NCI-H2107 (cell line): ENCODE results near the gene PRKN.

Experiments used
- DNase-seq: peaks from one replicate; lab custom pipeline; 2025; lab: John Stamatoyannopoulos, UW

PRKN gene

DNA sequence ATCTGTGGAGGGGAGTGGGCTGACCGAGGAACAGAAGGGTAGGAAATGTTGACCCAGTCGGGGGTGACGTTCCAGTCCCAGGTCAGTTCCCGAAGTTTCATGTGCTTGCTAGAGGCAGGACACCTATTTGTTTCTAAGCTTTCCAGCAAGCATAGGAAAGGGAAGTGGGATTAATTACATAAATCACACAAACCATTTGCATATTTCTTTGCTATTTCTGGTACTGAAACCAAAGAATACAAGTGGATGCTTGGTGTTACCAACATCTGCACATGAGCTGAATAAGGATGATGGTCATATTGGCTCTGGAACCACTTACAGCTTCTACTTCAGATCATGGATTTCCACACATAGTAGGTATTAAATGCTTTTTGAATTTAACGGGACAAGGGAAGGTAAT lies 546.5 kb downstream of the PRKN start:
- no peak for DNase-seq

DNA sequence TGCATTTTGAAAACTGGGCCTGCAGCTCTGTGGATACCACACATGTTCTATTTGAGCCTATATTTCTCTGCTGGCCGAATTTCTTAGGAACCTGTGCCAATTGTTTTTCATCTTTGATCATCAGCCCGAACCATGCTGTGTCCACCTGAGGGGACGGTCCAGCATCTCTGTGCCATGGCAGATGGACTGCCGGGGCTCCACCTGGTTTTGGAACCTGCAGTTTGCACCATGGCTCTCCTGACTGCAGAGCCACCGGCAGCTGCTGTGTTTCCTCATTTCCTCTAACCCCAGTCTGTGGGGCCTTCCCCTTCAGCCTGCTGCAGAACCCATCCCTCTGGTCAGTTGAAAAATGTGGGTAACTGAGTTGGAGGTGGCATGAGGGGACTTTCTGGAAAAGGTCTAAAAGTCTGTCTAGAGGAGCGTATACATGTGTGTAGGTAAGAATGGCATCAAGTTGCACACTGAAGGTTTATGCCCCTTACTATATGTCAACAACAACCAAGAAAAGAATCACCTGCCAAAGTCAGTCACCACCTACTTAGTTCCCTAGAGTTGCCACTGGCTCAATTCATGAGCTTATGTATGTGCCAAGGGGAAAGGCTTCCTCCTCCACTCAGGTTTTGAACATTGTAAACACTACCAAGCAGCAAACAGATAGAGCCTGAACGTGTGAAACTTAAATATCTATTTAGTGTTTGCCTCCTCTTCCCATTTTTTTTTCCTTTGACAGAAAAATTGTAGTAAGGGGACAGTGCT lies 548.2 kb downstream of the PRKN start:
- DNase-seq: no peak

DNA sequence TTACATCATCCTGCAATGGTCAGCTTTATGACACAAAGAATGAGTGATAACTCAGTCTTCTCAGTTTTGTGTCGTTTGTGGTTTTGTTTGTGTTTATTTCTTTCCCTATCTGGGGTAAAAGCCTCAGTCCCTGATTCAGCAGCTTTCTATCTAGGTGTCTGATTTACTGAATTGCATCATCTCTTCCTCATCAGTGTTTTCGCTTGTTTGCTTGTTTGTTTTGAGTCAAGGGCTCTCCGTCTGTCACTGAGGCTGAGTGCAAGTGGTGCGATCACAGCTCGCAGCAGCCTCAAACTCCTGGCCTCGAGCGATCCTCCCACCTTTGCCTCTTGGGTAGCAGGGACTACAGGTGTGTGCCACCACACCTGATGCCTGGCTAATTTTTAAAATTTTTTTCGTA lies 548.9 kb downstream of the PRKN start:
- DNase-seq: no peak

DNA sequence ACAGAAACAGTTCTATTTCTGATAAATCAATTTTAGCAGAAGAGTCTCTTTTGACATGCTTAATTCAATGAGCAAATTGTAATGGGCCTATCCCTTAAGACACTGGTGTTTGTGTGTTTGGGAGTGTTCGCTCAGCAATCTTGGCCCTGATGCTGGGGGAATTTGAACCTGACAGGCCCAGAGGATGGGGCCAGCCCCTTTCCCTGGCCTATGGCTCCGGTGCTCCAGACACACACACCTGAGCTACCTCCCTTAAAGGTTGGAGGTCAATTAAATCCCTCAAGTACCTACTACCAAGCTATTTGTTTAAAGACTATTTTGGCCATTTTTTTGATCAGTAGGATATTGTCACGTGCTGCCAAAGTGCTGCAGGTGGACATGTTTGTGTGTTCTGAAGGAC lies 549.3 kb downstream of the PRKN start:
- DNase-seq: no peak

DNA sequence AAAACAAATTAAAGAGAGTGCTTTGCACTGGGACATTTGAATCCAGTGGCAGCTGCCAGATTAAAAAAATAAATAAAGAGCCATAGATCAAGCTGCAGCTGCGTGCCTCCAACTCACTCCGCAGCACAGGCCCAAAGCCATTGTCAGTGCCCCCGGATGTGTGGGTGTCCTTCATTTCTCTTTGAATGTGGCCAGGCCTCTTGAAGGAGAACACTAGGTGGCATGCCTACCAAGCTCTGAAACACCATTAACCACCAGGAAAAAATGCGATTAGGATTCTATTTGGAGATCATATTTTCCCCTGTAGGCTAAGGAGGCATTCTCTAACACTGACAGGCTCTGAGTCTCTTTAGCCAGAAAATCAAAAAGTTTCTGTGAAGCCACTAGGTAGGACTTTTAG lies 549.8 kb downstream of the PRKN start:
- peak; percentile 4 for DNase-seq

- no peak for DNase-seq
Measured at GRCh38 chr6:162173466-162173865, 554.1 kb downstream of the PRKN start.

- no peak for DNase-seq
Measured at GRCh38 chr6:162165479-162165878, 562.1 kb downstream of the PRKN start.

- no peak for DNase-seq
Measured at GRCh38 chr6:162157167-162157870, 570.2 kb downstream of the PRKN start.

DNA sequence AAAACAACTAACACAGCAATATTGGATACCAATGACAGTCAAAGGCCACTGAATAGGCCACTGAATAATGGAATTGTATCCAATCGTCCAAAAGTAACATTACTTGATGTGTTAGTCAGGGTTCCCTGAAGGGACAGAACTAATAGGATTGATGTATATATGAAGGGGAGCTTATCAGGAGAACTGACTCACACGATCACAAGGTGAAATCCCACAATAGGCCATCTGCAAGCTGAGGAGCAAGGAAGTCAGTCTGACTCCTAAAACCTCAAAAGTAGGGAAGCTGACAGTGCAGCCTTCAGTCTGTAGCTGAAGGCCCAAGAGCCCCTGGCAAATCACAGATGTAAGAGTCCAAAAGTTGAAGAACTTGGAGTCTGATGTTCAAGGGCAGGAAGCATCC lies 571.4 kb downstream of the PRKN start:
- DNase-seq: no peak

DNA sequence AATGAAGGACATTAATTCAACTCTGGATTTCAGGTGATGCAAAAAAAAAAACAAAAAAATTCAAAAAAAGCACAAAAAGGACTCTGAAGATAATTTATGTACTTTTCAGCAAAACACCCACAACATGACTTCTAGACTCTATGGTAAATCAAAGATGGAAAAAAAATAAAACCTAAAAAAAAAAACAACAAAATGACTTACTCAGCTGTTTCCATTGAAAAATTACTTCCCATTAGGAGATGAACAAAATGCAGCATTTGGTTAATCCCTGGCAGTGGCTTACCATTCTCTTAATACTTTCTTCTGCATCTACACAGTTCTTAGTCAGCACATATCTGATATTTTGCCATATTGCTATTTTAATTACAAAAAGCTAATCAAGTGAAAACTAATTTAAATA lies 572.6 kb downstream of the PRKN start:
- no peak for DNase-seq

DNA sequence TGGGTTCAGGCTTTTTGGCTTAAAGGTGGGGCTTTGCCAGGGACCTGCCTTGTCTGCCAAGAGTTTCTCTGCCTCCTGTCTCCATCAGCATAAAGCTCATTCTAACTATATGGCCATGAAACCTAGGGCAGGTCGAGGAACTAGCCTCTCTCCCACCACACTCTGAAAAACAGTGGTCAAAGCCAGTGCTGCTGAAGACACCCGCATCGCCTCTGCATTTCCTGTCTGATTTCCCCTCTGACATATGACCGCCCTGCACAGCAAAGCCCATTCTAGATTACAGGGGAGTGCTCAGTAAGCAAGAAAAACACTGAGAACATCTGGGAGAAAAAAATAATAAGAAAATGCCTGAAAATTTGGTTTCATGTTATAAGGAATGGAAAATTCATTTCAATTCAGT lies 573.6 kb downstream of the PRKN start:
- DNase-seq: no peak

- DNase-seq: no peak
Measured at GRCh38 chr6:162153120-162153519, 574.4 kb downstream of the PRKN start.

GRCh38 chr6:162151021-162151665 lies 576.4 kb downstream of the PRKN start:
- DNase-seq: no peak

- DNase-seq: no peak
Measured at GRCh38 chr6:162150295-162150694, 577.3 kb downstream of the PRKN start.

DNA sequence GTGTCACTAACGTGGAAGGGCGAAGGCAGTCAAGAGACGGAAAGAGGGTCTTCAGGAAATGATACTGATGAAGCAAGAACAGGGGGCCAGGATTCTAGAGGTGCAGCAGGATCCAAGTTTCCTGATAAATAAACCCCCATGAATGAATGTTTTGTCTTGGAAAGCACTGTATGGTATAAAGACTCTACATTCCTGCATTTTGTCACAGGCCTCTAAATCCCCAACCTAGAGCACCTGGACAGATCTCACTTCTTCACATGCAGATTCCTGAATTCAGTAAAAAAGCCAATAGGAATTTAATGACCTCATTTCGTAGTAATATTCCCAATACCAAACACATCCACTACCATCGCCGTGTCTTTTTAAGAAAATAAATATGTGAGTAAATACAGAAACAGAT lies 577.8 kb downstream of the PRKN start:
- DNase-seq: no peak

GRCh38 chr6:162147805-162148204 lies 579.8 kb downstream of the PRKN start:
- DNase-seq: no peak

- DNase-seq: no peak
Measured at GRCh38 chr6:162147281-162147680, 580.3 kb downstream of the PRKN start.

DNA sequence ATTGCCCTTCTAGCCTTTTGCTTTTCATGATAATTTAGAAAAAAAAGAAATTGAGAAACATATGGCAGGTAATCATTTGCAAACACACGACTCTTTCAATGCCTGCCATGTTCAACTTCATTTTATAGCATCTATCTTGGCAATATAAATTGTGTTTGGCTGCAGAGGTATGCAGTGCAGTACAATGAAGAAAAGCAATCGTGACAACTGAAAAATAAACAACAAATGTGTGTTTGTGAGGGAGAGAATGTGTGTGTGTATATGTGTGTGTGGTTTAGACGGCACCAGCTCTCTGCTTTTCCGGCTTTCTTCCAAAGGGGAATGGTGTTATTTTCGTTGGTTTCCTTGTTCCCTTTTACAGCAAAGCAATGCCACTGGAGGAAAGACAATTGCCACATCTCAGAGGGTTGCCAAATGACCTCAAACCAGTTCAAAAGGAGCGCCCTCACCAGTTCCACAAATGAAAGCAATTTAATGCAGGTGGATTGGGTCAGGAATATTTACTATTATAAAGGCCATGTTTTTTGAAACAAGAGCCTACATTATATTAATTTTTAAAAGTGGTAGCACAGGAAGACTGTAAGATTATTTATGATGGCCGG lies 587.2 kb downstream of the PRKN start:
- DNase-seq: no peak

- DNase-seq: no peak
Measured at GRCh38 chr6:162125659-162126058, 601.9 kb downstream of the PRKN start.

- no peak for DNase-seq
Measured at GRCh38 chr6:162124710-162125435, 602.7 kb downstream of the PRKN start.

DNA sequence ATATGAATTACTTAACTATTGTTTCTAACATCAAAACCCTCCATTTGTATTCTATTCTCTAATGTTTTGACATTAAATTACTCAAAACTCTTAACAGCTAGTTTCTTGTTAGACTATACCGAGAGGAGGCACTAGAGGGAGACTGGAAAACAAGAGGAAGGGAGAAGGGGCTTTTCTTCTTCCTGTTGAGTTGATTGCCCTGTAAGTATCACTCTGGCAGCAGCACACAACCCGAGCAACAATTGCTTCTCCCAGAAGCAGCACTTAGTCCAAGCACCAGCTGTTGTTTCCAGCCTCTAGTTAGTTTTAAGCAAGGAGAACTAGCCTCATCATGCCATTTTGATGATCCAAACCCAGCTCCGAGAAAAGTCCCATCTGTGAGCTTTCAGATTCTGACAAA lies 603.8 kb downstream of the PRKN start:
- no peak for DNase-seq

DNA sequence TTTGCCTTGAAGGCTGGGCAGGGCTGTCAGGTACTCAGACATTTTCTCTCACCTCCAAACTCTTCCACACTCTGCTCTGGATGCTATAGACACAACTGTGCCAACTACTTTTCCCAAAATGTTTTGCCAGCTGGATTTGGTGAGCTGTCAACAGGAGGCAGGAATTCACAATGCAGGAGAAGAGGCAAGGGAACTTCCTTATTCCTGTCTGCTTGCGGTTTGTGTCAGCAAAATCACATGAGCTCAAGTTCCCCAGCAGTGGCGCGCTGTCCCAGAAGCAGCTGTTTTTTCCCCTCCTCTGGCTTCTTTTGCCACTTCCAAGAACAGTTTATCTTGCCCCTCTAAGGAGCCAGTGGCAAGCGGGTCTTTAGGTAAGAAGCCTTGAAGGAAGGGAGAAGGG lies 608.2 kb downstream of the PRKN start:
- DNase-seq: no peak
